ENCODE results near the gene TMEM74B. TPM values are rescaled to one million over a fixed set of nuclear protein-coding genes. Genes with fewer than 3 reads are reported as not detected.
"Not testable (repeated sequence)": the region's sequence is repeated elsewhere in the genome, so short reads cannot be mapped to it uniquely, and the experiment has no call there.

The TMEM74B gene
- total RNA-seq (2014; rRNA removed; shearing (Covaris generic)), result 1.6 and 2.2 TPM in 2 replicates
- polyA plus RNA-seq (2014; cell fraction: nucleus; rRNA removed), result 2.0 and 2.7 TPM in 2 replicates

- no peak for DNase-seq (ENCODE audit: extremely low read depth, low read depth)
Observed at GRCh38 chr20:1184638-1185315, at the start of gene TMEM74B. Gene TMEM74B, minus strand, starts transcription at chr20:1184981. Its CDS starts 1,180 bp downstream, at chr20:1183801.

DNA sequence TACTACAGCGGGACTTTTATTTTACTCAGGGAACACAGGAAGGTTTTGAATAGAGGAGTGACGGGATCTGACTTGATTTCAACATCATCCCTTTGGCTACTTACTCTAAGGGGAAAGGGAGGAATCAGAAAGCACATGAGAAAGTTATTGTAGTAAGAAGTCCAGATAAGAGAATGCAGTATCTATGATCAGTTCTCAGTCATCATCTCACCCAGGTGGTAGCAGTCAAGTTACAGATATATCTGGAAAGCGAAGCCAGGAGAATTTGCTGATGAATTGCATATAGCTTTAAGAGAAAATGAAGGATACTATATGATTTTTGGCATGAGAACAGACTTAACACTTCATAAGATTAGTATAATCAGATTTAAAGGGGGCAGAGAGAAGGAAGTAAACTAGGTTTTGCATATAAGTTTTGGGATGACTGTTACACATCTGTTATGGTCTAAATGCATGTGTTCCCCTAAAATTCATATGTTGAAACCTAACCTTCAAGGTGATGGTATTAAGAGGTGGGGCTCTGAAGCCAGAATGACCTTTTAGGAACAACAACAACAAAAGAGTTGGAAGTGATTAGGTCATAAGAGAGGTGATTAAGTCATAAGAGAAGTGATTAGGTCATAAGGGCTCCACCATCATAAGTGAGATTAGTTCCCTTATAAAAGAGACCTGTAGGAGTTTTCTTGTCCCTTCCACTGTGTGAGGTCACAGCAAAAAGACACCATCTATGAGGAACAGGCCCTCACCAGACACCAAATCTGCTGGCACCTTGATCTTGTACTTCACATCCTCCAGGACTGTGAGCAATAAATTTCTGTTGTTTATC is 47.7 kb upstream of the TMEM74B start:
- DNase-seq (ENCODE audit: extremely low read depth, low read depth), result no peak

DNA sequence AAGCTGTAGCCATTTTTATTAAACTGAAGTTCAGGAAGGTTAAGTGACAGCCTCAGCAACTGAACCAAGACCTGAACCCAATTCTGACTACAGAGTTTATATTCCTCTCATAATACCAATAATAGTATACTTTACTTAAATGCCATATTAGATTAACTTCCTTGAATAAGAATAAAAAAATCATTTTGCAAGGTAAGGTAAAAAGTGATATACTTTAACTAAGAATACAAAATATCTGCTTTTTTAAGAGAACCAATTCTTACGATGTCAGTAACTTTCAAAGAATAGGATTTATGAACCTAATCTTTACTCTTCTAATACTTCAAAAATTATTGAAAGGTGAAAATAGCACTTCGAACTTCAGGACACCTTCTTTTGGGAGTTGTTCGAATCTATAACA is 44.8 kb upstream of the TMEM74B start:
- no peak for DNase-seq (ENCODE audit: extremely low read depth, low read depth)

DNA sequence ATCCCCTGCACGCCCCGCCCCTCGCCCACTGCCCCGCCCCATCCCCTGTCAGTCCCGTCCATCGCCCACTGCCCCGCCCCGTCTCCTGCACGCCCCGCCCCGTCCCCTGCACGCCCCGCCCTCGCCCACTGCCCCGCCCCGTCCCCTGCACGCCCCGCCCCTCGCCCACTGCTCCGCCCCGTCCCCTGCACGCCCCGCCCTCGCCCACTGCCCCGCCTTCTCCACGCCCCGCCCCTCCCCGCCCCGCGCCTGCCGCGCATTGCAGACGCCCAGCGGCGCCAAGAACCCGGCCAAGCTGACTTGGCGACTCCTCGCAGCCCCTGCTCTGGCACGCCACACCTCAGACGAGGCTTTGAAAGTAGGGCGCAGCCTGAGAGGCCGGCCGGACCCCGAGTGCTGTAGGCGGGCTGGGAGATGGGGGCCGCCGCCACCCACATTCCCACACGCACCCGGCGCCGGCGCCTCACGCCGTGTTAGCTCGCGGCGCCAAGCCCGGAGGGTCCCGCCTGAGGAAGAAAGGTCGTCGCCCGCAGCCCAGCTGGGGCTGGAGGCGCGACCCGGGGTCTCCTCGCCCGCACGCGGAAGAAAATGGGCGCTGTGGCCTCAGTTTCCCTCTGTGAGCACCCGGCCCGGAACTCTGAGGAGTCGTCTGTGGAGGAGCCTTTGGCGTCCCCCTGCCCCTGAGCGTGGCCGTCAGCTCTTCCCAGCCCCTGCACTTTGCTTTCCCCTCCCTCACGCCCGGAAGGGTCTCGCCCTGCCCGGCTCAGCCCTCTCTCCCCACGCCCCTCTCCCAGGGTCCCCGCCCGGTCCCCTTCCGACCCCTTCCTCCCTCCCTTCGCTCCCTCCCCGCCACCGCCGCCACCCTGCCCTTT is 41.2 kb upstream of the TMEM74B start, which contains the start of gene RAD21L1:
Gene RAD21L1, plus strand, starts transcription at position 262 of the 872 bp plus-strand sequence. CDS start 2,410 bp downstream, outside the sequence.
- DNase-seq (ENCODE audit: extremely low read depth, low read depth), result peak; percentile 71

DNA sequence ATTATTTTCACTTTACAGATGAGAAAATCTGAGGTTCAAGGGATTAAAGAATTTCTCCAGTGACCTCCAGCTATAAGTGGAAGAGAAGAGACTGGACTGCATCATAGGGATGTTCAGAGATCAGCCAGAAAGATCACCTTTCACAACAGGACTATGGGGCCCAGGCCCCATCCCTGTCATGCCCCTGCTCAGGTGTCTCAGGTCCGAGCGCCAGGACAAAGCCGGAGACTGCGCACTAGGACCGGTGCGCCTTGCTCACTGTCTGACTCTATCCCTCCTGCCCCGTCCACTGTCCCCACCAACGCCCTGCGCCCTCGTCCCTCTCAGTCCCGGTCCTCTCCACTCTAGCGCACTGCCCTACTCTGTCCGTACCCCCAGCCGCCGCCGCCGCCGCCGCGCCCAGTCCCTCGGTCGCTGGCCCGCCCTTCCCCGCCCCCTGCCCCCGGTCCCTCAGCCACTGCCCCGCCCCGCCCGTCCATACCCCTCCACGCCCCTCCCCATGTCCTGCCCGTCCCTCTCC is 40.5 kb upstream of the TMEM74B start:
- no peak for DNase-seq (ENCODE audit: extremely low read depth, low read depth)

GRCh38 chr20:1224205-1224890 is 39.6 kb upstream of the TMEM74B start:
- DNase-seq (ENCODE audit: extremely low read depth, low read depth), result no peak

DNA sequence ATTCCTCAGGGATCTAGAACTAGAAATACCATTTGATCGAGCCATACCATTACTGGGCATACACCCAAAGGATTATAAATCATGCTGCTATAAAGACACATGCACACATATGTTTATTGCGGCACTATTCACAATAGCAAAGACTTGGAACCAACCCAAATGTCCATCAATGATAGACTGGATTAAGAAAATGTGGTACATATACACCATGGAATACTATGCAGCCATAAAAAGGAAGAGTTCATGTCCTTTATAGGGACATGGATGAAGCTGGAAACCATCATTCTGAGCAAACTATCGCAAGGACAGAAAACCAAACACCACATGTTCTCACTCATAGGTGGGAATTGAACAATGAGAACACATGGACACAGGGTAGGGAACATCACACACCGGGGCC is 38.0 kb upstream of the TMEM74B start:
- not testable (repeated sequence) for DNase-seq (ENCODE audit: extremely low read depth, low read depth)

- DNase-seq (ENCODE audit: extremely low read depth, low read depth), result not testable (repeated sequence)
Observed at GRCh38 chr20:1216527-1217427, 32.0 kb upstream of the TMEM74B start.

DNA sequence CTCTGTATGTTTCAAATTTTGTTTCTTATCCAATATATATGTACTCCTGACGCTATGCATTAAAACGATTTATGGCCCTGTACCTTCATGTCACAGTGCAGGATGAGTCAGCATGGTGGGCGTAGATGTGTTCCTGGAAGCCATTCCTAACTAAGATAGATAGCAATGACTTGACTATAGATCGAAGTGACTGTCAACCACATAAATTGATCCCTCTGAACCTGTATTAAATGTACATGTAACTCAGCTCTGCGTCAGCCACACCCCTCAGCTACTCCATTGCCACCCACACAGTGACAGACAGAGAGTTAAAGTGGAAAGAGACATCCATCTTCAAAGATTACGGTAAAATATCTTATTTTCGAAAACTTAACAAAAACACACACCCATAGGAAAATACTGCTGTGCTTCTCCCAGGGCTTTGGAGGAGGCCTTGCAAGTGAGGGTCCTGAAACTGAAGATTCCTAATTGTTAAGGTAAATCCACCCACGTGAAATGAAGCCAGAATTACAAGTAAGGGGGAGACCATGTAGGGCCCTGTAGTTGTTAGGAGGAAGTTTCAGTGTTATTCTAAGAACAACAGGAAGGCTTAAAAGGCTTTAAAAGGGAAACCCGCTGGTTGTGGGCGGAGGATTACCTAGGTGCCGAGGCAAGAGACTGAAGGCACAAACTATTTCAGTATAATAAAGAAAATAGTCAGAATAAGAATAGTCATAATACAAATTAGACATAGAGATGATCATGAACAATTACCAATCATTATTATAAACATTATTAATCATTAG is 30.8 kb upstream of the TMEM74B start:
- DNase-seq (ENCODE audit: extremely low read depth, low read depth), result no peak

GRCh38 chr20:1214838-1215261 is 30.1 kb upstream of the TMEM74B start:
- no peak for DNase-seq (ENCODE audit: extremely low read depth, low read depth)

DNA sequence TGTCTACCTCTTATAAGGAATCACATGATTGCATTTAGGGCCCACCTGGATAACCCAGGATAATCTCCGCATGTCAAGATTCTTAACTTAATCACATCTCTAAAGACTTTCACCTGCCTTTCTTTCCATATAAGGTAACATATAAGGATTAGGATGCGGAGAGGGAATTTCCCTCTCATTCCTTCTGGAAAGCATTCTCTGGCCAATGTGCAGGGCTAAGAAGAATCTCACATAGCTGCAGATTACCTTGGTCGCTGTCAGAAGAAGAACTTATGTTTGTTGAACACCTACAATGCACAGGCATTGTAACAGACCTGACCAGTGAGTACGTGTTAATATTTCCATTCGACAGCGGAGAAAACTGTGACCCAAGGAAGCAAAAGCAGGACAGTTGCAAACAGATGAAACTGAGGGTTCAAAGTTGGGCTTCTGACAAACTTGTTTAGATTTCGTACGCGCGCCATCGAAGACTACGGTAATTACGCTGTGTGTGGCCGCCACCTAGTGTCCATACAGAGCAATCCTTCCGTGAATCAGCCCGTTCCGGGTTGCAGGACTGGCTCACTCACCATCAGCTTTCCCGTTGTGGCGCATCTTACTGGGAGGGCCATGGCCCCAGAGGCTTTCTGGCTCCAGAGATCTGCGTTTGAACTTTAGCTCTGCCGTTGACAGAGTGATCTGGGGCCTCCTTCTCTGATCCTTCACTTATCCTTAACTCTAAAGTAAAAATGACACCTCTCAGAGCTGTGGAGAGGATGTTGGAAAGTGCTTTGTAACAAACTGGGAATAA is 28.0 kb upstream of the TMEM74B start:
- DNase-seq (ENCODE audit: extremely low read depth, low read depth), result peak; percentile 67

- no peak for DNase-seq (ENCODE audit: extremely low read depth, low read depth)
Observed at GRCh38 chr20:1212023-1212422, 27.2 kb upstream of the TMEM74B start.

DNA sequence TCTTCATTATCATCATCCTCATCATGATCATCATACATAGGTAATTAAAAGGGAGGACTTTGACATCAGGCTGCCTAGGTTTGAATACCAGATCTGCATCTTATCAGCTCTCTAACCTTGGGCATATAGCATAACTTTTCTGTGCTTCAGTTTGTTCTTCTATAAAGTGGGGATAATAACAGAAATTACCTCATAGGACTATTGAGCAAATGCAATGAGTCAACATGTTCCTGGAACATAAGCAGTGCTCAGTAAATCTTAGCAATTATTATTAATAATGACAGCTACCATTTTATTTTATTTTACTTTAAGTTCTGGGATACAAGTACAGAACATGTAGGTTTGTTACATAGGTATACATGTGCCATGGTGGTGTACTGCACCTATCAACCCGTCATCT is 25.7 kb upstream of the TMEM74B start:
- DNase-seq (ENCODE audit: extremely low read depth, low read depth), result no peak

GRCh38 chr20:1209447-1210387 is 24.9 kb upstream of the TMEM74B start:
- no peak for DNase-seq (ENCODE audit: extremely low read depth, low read depth)

DNA sequence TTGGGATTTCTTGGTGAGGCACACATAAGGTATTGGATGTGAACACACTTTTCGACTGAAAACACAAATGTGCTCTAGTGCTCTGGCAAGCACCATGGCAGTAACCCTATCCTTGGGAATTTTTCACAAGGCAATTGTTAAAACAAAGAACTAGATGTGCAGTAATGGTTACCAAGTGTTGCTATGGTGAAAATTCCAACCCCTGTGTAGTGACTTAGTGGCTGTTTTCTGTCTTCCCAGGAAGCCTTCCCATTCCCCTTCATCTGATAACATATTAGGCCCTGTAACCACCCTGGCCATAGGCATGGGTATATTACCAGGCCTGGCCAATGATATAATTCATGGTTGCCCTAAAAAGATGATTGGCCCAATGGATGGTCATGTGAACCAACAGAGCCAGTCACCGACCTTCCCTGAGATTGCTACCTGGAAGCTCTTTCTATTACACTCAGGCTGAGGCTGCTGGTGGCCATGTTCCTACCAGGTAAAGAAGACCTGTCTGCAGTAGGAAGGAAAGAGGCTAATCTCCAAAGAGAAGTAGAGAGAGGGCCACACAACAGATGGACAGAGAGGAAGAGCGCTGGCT is 22.6 kb upstream of the TMEM74B start:
- DNase-seq (ENCODE audit: extremely low read depth, low read depth), result no peak
